NCI-H1105 (cell line): ENCODE results near the gene TAP1.

Source experiments
- DNase-seq: peaks from one replicate; lab custom pipeline; 2025; lab: John Stamatoyannopoulos, UW

TAP1 gene

GRCh38 chr6:32860674-32861073 lies 7.2 kb upstream of the TAP1 start:
- no peak for DNase-seq

DNA sequence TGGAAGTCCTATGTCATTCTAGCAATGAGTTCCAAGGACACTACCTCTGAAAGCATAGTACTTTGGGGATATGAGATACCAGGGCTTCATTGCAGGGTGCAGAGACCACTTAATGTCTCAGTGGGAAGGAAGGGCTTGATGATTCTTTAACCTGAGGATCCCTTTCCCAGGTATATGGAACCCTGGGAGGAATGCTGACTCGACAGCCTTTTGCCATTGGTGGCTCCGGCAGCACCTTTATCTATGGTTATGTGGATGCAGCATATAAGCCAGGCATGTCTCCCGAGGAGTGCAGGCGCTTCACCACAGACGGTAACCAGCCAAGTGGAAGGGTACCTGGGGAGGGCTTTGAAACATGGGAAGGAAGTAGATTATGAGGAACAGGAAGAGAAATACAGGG lies 4.7 kb upstream of the TAP1 start:
- DNase-seq, result no peak

- no peak for DNase-seq
Measured at GRCh38 chr6:32857156-32857891, 3.8 kb upstream of the TAP1 start.

DNA sequence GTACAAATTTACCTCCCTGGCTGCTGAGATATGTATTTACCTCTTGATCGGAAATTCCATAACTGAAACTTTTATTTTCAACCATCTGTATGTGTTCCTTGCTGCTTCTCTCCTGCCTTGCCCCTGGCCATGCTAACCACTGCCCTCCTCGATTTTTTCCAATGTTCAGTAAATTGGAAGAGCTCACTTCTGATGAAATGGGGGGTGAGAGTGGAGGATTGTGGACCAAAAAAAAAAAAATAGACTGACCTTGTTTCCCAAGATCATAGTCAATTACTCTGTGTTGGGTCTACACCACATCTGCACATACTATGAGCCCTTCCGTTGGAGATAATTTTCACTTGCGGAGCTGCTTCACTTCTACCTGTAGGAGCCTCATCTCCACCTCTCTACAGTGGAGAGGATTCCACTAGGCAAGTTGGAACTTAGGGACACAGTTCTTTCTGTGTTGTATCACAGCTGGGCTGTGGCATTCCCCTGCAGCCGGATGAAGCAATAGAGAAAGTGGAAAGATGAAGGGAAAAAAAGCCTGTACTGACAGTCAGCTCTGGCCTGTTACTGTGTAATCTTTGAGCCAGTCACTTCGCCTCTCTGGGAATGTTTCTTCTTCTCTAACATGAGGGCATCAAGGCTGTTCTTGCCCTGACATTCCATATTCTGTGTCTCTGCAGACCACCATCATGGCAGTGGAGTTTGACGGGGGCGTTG lies 2.1 kb upstream of the TAP1 start:
- DNase-seq, result no peak

- no peak for DNase-seq
Measured at GRCh38 chr6:32854376-32855178, 1.1 kb upstream of the TAP1 start.

DNA sequence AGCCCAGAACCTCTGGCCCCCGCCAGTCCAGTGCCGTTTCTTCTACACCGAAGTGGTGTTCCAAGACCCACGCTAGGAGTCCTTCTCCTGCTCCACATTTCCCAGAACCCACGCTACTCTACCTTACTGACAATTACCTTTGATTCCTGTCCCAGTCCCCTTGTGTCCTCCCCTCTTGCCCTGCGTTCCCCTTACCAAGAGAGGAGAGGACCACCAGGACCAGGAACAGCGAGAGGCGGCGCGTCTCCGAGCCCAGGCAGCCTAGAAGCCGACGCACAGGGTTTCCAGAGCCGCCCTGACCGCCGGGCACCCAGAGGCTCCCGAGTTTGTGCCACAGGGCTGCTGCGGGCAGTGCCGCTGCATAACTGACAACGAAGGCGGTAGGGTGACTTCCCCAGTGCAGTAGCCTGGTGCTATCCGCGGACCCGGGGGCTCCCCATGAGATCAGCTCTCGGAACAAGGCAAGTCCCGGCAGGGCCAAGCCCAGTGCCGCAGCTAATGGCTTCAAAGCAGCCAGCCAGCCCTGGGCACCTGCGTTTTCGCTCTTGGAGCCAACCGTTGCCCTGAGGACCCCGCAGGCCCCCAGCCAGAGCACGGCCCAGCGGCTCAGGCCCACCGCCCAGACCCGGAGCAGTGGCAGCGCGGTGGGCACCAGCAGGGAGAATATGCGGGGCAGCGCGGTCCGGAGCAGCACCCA lies 512 bp downstream of the TAP1 start:
- DNase-seq, result no peak

DNA sequence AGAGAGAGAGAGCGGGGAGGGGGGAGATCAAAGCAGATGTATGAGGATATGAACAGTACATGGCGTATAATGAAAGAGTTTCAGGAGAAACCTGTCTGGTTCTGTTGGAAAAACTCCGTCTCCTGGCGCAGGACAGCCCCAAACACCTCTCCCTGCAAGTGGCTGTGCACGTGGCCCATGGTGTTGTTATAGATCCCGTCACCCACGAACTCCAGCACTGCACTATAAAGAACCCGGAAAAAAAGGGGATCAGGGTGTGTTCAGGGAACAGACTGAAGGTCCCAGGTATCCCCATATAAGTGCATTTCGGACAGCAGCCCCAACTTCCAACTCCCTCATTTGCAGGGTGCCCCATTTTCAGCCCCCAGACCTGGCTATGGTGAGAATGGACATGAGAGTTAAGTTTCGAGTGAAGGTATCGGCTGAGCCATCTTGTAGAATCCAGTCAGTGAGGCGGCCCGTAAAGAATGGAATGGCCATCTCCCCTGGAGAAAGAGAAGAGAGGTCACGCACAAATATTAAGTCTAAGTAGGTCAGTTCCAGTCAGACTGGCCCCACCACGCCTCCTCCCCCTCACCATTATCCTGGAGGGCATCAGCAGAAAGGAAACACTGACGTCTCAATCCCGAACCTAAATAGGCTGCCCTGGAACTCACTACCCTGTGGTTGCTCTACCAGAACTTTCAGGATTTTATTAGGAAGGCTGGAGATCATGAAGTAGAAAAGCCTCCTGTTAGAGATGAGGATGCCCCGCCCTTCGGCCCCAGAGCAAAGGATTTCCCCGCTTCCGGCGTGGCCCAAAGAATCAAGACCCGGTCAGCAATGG lies 1.3 kb downstream of the TAP1 start:
- DNase-seq, result no peak

GRCh38 chr6:32851025-32851424 lies 2.5 kb downstream of the TAP1 start:
- DNase-seq, result no peak

GRCh38 chr6:32849126-32849525 lies 4.4 kb downstream of the TAP1 start:
- DNase-seq, result no peak

- DNase-seq, result no peak
Measured at GRCh38 chr6:32847795-32848194, 5.7 kb downstream of the TAP1 start.

DNA sequence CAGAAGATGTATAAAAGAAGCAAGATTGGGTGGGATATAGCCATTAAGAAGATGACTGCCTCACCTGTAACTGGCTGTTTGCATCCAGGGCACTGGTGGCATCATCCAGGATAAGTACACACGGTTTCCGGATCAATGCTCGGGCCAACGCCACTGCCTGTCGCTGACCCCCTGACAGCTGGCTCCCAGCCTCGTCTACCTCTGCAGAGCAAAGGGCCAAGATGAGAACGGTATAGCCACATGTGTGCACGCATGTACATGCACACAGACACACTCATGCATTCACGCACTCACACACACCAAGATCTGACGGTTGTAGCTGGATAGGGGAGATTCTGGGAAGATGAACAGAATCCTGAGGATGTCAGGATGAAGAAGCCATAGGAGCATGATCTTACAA lies 6.5 kb downstream of the TAP1 start:
- DNase-seq, result no peak

- DNase-seq, result no peak
Measured at GRCh38 chr6:32845384-32845884, 8.1 kb downstream of the TAP1 start.

DNA sequence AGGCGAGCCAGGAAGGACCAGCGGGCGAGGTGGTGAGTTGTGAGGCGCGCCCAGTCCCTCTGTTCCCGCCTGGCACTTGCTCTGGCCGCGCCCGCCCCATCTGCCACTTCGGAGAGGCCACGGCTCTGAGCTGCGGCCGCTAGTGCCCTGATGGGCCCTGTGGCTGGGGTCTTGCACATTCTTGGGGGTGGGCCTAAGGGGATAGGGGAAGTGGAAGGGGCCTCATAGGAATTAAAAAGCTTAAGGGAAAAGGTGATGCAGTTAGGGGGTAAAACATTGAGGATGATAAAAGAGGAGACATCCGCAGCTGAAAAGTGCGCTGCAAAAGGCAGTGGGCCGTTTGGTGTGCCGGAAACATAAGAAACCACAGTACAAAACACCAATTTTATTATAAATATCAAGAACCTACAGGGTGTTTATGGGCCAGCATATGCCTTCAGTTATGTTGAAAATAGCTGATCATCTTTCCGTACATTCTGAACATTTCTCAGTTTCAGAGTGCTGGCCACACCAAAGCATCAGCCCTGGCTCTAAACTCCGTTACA lies 8.6 kb downstream of the TAP1 start:
- DNase-seq, result no peak

DNA sequence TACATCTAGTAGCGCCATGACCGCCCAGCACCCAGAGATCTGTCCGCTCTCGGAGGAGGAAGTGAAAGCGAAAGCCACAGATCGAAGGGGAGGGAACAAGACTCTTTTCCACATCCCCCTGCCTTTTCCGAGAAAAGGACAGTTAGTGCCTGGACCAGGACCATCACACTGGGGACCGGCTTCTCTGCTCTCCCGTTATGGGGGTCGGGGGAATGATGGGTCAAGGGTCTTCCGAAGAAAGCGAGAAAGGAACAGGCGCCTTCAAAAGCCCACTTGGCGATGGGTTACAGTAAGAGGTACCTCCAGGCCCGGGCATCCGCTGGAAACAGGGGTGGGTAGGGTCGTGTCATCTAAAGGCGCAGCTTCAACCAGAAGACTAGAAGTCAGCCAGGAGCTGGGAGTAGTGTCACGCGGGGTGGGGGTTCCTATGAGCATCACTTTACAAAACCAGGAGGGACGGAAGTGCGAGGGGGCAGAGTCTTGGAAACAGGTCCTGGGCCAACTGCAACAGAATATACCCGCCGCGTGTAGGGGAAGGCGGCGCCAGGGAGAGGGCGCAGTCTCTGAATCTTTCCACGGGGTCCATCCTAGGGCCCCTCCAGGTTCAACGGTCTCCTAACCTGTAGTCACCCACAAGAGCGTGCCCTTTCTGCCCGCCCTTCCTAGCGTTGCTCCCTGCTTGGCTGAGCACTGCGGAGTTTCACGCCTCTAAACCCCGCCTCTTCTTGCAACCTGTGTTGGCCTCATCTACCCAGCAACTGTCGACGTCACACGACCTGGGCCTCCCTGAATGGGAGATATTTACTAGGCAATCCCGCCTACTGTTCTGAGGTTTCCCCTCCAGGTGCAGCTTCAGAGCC lies 9.3 kb downstream of the TAP1 start, which contains the start of gene PSMB8:
Gene PSMB8, minus strand, starts transcription at position 69 of the 860 bp plus-strand sequence. Its CDS starts 51 bp downstream, at position 18.
- peak; percentile 97 for DNase-seq

GRCh38 chr6:32843331-32843978 lies 10.0 kb downstream of the TAP1 start:
- no peak for DNase-seq

- no peak for DNase-seq
Measured at GRCh38 chr6:32842690-32843089, 10.8 kb downstream of the TAP1 start.

DNA sequence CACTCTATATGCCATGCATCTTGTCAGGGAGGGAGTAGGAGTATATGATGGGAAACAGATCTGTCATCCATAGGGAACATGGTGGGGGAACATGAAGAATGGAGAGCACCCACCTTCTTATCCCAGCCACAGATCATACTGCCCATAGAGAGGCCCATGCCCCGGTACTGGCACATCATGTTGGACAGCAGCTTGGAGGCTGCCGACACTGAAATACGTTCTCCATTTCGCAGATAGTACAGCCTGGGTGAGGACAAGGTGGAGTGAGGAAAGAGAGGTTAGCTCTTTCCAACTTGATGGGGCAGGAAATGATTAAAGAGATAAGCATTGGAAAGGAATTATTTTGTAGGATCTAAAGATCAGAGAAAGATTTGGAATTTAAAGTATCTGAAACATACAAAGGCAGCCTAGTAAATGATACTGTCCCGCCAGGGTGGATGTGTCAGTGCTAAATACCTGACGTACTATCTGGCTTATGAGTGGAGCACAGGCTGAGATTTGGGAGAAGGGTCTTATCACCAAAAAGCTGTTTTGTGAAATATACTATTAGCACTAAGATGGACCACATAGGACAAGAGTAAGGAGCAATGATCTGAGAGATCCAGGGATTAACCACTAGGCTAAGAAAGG lies 11.4 kb downstream of the TAP1 start:
- DNase-seq, result no peak

DNA sequence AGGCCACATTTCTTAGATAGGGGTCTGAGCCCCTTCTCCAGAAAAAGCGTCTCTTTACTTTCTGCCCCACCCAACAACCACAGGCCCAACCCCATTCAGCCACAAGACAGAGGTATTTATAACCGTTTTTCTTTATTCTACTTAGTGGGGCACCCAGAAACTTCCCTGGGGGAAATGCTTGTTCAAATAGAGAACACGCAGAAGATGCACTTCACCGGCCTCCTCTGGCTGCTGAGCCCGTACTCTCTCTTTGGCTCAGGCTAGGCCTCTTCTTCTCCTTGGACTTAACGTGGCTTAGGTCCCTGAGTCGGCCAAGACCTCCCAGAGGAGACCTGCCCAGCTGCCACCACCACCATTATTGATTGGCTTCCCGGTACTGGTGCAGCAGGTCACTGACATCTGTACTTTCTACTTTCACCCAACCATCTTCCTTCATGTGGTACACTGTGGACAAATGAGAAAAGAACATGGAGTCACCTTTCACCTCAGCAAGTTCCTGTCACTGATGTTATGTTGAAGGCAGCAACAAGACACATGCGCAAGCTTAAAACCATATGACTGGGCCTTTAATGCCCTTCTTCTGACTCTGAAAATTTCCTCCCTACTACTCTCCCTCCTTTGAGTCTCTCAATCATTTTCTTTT lies 12.8 kb downstream of the TAP1 start:
- DNase-seq, result no peak
